ENCODE data around the gene CCND3. TPM values are rescaled to one million over a fixed set of nuclear protein-coding genes. Genes with fewer than 3 reads are reported as not detected.

Gene CCND3
- total RNA-seq, 1 experiment from 2014 or later = 39.9 TPM

DNA sequence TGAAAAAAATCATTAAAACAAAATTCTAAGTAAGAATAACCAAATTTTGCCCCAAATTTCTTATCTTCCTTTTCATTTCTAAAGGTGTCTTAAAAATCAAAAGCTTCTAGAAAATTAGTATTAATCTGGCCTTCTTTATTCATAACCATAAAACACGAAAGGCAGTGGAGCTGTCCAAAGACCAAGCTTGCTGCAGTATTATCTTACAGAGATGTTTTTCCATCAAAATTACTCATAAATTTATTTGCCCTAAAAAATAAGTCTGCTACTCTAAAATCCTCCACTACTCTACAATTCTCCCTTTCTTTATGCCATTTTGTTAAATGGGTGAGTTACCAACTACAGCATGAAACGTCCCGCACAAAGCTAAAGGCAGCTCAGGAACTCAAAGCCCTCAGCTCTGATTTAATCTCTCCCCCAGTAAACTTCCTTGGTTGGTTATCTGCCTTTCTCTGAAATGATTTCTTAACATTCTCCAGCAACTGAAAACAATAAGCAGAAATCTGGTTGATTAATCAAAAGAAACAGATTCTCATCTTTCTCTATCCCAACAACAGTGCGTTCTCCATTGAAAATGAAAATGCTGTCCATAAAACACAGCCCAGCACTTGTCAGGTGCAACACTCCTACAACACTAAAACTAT is 48.6 kb downstream of the CCND3 start:
- no peak for DNase-seq (ENCODE audit: low spot score)

DNA sequence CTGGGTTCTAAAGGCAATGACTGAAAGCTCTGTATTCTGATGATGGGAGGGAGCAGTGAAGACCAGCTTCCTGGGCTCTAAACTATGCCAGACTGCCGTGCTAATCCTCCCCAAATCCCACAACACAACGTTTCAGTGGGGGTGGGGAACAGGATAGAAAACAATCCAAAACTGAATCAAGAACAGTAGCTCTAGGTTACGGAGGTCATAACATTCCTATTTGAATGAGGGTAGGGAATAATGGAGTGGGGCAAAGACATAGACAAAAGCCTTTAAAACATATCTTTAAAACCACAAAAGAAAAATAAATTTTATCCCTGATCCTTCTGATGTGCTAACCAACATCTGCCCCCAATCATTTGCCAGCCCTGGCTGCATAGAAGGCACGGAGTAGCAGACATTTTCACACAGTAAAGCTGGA is 54.3 kb downstream of the CCND3 start:
- Histone ChIP-seq H3K36me3 (ENCODE audit: insufficient read depth, low read length, poor library complexity, severe bottlenecking) (no peaks in the 10 kb centered on the region), H3K4me1 (ENCODE audit: insufficient read depth, low read length, poor library complexity, severe bottlenecking) (no peaks in the 10 kb centered on the region), H3K4me3 (ENCODE audit: low read depth, low read length, poor library complexity, severe bottlenecking) (no peak overlapping the region), H3K27me3 (replicated peaks; ENCODE audit: insufficient read depth, low read depth, low read length, poor library complexity) (no peaks in the 10 kb centered on the region), H3K9me3 (ENCODE audit: low read depth, low read length, poor library complexity, severe bottlenecking) (no peaks in the 10 kb centered on the region), H3K27ac (ENCODE audit: low read depth, low read length, poor library complexity, severe bottlenecking) (no peak overlapping the region)
- BruUV-seq (replicated peaks) = no TSS peak
- TF ChIP-seq, protein P1, sequence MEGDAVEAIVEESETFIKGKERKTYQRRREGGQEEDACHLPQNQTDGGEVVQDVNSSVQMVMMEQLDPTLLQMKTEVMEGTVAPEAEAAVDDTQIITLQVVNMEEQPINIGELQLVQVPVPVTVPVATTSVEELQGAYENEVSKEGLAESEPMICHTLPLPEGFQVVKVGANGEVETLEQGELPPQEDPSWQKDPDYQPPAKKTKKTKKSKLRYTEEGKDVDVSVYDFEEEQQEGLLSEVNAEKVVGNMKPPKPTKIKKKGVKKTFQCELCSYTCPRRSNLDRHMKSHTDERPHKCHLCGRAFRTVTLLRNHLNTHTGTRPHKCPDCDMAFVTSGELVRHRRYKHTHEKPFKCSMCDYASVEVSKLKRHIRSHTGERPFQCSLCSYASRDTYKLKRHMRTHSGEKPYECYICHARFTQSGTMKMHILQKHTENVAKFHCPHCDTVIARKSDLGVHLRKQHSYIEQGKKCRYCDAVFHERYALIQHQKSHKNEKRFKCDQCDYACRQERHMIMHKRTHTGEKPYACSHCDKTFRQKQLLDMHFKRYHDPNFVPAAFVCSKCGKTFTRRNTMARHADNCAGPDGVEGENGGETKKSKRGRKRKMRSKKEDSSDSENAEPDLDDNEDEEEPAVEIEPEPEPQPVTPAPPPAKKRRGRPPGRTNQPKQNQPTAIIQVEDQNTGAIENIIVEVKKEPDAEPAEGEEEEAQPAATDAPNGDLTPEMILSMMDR (conservative IDR thresholded peaks at IDR 0.05; ENCODE audit: low read depth, low read length) = no peak
- no peak for TF ChIP-seq EZH2 (IDR thresholded peaks at IDR 0.05; ENCODE audit: borderline replicate concordance, low read depth, low read length, poor library complexity, severe bottlenecking)
- CTCF ChIA-PET = interaction anchor here (1.5 kb wide), 1 partner anchor 34 kb away, joined by 5 read pairs; the partner anchor contains the start of genes BYSL and MED20
- POLR2A ChIA-PET (ENCODE audit: low non-redundant PET) = interaction anchor here (0.6 kb wide), 1 partner anchor 20 kb away, joined by 4 read pairs; no protein-coding TSS in a partner anchor
- intact Hi-C loops (cut with micrococcal nuclease; ENCODE audit: unreplicated experiment) = no loop called here
- no peak for DNase-seq (ENCODE audit: low spot score)

More for the DNA sequence above, 48.6 kb downstream of the CCND3 start:
- POLR2A ChIA-PET (ENCODE audit: low non-redundant PET) = no interaction called here
- no TSS peak for BruUV-seq (replicated peaks)
- Histone ChIP-seq H3K4me3 (ENCODE audit: low read depth, low read length, poor library complexity, severe bottlenecking) (no peak overlapping the region), H3K27me3 (replicated peaks; ENCODE audit: insufficient read depth, low read depth, low read length, poor library complexity) (no peaks in the 10 kb centered on the region), H3K9me3 (ENCODE audit: low read depth, low read length, poor library complexity, severe bottlenecking) (no peaks in the 10 kb centered on the region), H3K4me1 (ENCODE audit: insufficient read depth, low read length, poor library complexity, severe bottlenecking) (peaks cover 11% of the 10 kb centered on the region), H3K36me3 (ENCODE audit: insufficient read depth, low read length, poor library complexity, severe bottlenecking) (no peaks in the 10 kb centered on the region), H3K27ac (ENCODE audit: low read depth, low read length, poor library complexity, severe bottlenecking) (no peak overlapping the region)
- intact Hi-C loops (cut with micrococcal nuclease; ENCODE audit: unreplicated experiment) = no loop called here
- CTCF ChIA-PET = interaction anchor here (3.4 kb wide), 1 partner anchor 28 kb away, joined by 8 read pairs; the partner anchor contains the start of genes BYSL and MED20
- TF ChIP-seq, protein P1 (conservative IDR thresholded peaks at IDR 0.05; ENCODE audit: low read depth, low read length) = no peak
- no peak for TF ChIP-seq EZH2 (IDR thresholded peaks at IDR 0.05; ENCODE audit: borderline replicate concordance, low read depth, low read length, poor library complexity, severe bottlenecking)

DNA sequence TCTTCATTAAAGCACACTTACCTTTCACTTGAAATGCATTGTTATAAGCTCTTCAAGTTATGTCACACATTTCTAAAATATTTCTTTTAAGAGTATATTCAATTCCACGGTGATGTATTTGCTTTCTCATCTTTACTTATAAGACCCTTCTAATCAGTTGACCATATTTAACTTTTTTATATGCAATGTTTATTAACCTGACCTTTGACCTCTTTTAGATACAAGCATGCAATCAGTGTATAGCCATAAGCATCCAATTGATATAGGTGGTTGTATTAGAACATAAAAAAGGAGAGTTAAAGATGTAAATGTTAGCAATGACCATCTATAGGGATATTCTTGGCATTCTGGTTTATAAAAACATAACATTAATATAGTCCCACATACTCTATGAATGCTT is 55.7 kb downstream of the CCND3 start:
- no peak overlapping the region for H3K27ac ChIP-seq (ENCODE audit: low read depth, low read length, poor library complexity, severe bottlenecking)
- TF ChIP-seq, protein P1 (conservative IDR thresholded peaks at IDR 0.05; ENCODE audit: low read depth, low read length) = no peak
- TF ChIP-seq EZH2 (IDR thresholded peaks at IDR 0.05; ENCODE audit: borderline replicate concordance, low read depth, low read length, poor library complexity, severe bottlenecking) = no peak
- H3K4me3 ChIP-seq (ENCODE audit: low read depth, low read length, poor library complexity, severe bottlenecking) = no peak overlapping the region
- intact Hi-C loops (cut with micrococcal nuclease; ENCODE audit: unreplicated experiment) = no loop called here
- no peaks in the 10 kb centered on the region for H3K4me1 ChIP-seq (ENCODE audit: insufficient read depth, low read length, poor library complexity, severe bottlenecking)
- H3K36me3 ChIP-seq (ENCODE audit: insufficient read depth, low read length, poor library complexity, severe bottlenecking) = no peaks in the 10 kb centered on the region
- H3K9me3 ChIP-seq (ENCODE audit: low read depth, low read length, poor library complexity, severe bottlenecking) = no peaks in the 10 kb centered on the region
- DNase-seq (ENCODE audit: low spot score) = no peak
- POLR2A ChIA-PET (ENCODE audit: low non-redundant PET) = no interaction called here
- no TSS peak for BruUV-seq (replicated peaks)
- H3K27me3 ChIP-seq (replicated peaks; ENCODE audit: insufficient read depth, low read depth, low read length, poor library complexity) = no peaks in the 10 kb centered on the region
- CTCF ChIA-PET = no interaction called here

Data from A673 (cell line).